ENCODE measurements around the gene FDPS.

Gene FDPS

DNA sequence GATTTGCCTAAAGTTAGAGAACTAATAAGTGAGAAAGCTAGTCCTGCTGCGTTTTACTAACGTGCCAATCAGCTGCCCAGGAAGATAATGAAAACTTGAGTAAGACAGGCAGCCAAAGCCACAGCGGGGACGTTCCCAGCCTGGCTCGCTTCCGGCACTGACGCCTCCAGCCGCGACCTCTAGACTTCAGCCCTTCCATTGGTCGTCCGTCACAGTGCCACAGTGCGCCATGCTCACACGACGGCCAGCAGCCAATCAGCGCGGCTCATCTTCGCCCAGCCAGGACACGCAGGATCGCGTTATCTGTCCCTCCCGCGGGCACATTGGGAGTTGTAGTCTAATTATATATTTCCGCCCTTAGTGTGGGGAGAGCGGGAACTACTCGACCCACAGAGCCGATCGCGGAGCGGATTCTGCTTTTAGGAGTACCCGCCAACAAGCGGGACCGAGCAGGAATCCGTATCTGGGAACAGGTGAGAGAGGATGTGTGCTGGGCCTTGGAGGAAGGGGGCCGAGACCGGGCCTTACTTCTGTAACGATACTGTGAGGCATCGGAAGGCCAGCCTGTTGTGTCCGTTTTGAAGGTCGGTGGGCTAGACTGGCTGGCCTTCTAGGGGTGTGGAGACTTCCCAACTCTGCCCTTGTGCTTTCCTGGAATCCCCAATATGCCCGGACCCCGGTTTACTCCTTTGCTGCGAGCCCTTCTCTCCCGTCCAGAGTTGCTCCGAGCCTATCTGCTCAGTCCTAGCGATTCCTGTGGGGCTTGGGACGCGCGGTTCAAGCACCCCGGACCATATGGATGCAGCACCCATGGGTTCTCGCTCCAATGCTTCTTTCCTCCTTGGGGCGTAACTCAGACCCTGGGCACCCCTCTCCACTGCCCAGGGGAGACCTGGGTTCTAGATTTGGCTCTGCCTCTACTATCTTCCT, at the start of gene FDPS:
TSS of gene FDPS (plus strand) at position 374 of the 930 bp plus-strand sequence. CDS start 924 bp downstream, outside the sequence.
- DNase-seq, result peak; percentile 100

DNA sequence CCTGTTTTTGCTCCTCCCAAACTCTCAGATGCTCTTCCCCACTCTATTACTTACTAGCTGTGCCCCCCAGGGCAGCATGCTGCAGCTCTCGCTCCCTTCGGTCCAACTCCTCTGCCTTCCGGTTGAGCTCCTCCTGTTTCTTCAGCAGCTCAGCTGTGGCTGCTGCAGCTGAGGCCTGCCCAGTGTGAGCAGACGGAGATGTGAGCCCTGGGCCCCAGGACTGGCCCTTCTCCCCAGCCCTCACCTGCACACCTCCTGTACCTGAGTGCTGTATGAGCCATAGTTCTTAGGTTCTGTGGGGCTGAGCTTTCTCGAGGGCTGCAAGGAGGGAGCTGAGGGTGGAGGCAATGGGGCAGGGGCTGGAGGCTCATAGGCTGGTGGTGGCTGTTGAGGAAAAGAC, 48.4 kb upstream of the FDPS start:
- DNase-seq, result no peak

DNA sequence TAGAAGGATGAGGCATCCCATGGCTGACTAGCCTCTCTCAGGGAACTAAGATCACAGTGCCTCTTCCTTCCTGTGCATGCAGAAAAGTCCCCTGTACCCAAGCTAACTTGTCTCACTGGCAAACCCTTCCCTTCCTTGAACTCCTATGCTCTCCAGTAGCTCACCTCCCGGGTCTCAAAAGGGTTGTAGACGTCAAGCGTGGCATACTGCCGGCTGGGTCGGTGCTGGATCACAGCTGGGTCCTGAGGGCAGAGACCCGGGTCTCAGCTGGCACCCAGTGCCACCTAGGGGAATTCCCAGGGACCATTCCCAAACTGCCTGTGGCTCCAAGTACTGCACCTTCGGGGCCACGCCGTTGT, 47.2 kb upstream of the FDPS start:
- no peak for DNase-seq

DNA sequence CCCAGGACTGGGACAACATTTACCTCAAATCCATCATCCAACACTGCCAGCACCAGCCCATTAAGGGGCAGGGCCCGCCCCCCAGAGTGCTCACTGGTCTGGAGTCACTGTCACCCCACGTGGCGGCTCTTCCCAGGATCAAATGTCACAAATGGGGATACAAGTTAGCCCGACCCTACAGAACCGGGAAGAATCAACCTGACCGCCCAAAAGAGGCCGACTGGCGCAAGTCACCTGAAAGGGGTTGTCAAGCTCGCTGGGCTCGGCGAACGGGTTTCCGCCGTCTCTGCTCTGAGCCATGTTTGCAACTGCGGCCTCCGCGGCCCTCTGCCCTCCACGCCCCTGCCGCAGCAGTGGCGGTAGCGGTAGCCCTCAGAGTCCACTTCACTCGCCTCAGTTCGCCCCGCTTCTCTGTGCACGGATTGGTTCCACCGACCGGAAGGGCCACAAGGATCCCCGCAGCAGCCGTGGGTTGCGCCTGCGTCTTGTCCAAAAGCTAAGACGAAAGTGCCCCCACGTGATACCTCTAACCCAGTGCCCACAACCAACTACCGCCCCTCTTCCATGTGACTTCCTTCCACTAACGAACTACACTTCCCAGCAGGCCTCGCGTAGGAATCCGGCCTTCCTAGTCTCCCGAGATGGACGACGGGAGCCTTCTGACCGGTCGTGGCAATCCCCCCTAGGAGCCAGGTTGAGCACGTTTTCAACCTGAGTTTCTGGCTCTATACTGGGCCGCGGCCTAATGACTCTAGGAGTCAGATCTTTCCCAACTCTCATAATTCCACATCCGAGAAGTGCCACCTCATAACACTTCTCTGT, 46.6 kb upstream of the FDPS start, which contains the start of gene SCAMP3:
TSS of gene SCAMP3 (minus strand) at position 509 of the 822 bp plus-strand sequence. CDS start at position 300, 209 bp downstream.
- peak; percentile 99 to 100 for DNase-seq

DNA sequence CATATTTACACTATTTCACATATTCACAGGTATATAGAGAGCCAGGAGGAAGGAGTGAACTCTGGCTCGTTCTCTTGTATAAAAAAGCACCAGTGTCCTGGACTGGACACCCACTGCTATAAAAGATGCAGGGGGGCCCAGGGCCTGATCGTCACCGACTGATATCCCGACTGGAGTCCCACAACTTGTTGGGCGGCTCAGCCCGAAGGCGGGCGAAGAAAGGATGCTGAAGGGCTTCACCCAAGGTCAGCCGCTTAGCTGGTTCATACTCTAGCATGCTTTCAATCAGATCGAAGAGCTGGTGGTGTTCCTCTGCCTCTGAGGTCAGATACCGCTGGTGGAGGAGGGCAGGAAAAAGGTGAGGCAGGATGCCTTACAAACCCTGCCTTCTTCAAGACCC, 45.6 kb upstream of the FDPS start:
- DNase-seq, result no peak

DNA sequence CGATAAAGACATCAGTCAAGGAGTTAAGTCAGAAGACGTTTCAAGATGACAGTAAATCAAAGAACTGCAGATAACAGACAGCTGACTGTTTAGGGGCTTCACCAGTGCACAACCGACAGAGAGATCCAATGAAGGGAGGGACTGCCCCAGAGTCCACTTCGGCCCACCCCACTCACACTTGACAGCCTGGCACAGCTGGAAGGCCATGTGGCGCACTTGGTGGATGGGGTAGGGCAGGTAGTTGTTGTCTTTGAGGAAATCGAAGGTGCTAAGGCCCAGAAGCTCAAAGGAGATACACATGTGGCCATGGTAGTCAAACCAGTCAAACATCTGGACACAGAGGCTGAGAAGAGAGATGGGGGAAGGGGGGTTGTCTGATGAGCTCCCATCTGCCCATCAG, 42.1 kb upstream of the FDPS start:
- DNase-seq, result no peak

DNA sequence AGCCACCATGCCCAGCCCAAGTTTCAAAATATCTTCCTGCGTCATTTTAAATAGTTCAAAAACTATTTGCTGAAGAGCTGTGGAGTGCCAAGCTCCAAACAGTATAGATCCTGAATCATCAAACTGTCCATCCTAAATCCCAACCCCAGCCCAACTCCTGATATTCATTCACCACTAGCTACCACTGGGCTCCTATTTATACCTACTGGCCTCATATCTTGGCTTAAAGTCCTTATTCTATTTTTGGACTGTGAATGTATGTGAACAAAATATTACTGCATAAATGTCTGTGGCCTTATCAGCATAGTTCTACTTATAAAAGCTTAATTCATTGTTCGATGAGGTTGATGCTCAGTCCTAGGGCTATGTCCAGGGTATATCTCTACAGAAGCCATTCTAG, 41.3 kb upstream of the FDPS start:
- no peak for DNase-seq

DNA sequence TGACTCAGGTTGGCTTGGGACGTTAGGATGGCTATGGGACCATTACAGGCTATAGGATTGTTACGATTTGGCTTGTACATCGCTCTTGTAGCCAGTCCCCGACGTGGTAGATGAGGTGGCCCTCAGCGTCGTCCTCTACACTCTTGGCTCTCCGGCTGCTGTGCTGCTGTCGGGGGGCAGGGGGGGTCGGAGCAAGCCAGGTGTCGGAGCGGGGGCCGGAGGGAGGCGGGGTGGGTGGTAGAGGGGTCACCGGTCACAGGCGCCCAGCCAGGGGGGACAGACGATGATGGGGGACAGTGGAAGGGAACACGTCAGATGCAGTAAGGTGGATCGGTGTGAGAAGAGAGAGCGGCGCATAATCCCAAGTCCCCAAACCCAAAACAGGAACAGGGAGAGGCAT, 40.0 kb upstream of the FDPS start:
- DNase-seq, result no peak

DNA sequence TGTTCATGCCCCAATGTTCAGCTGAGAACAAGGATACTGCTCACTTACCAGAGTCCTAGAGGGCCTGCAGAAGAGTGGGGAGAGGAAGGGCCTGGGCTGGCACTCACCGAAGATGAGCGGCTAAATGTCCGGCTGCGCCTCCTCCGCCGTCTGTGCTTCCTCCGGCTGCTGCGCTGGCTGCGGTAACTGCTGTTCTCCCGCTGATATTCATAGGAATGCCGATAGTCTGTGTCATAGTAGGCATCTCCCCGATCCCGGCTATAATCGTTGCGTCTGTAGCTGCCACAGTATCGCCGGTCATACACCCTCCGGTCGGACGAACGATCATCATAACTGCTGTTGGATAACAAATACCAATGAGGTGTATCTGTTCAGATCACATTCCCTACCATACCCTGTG, 39.3 kb upstream of the FDPS start:
- DNase-seq, result no peak

DNA sequence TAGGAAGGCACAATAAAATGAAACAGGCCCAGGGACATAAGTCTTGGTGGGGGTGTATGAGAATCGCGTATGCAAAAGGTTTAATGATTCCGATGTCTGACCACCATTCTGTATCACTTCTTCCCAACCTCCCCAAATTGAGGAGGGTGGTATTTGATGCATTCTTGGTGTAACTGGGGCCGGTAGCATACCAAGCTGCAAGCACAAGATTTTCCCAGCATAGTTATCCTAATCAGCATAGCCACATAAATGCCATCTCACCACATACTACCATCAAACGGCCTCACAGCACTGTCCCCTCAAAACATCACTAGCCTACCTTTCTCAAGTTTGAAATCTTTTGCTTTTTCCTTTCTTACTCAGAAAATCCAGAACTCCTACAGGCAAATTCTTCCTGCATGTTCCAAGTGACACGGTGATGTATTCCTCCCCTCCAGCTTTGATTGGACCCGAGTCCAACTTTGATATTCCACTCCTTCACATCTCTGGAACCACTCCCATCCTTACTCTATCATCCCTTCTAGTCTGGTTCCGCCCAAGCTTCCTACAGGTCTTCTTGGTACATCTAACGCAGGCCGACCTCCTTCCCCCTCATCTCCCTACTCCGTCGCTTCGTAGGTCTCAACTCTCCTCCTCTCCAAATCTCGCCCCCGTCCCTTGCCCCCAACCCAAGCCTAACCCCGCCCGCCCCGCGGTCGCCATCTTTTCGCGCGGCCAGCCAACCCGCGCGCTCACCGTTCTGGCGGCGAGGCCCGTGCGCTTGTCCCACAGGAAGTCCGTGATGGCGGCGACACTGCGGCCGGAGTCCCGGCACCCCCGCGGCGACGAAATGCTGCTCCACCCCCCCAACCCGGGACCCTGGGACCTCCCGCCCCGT, 36.0 kb upstream of the FDPS start:
- peak; percentile 86 to 87 for DNase-seq

DNA sequence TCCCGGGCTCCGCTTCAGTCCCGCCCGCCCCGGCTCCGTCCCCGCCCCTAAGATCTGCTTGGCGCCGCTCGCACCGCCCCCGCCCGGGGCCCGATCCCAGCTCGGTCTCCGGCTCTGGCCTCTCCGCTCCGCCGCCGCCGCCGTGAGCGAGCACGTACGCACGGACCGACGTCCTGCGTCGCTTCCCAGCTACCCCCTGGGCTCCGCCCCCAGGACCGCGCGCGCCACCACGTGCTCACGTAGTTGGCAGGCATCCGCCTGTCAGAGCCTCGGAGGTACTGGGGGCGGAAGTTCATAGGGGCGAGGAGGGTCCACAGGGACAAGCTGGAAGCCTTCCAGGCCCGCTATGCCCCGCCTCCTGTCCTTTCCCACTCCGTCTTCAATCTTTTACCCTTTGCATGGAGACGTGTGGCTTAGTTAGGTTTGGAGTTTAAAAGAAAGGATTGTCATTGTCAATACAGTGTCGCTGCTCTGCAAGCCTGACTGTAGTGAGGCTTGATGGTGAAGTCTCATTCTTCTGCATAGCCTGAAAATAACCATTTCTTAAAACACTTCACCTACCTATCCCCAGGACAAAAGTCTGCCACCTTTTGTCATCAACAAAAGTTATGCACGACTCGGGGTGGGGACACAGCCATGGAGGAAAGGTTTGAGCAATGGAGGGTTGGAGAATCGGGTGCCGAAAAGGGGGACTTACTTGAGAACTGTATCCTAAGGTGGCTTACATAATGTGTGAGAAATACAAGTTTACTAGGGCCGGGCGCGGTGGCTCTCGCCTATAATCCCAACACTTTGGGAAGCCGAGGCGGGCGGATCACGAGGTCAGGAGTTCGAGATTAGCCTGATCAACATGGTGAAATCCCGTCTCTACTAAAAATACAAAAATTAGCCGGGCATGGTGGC, 35.1 kb upstream of the FDPS start, which contains the start of gene CLK2:
TSS of gene CLK2 (minus strand) at position 162 of the 903 bp plus-strand sequence. CDS start 2,527 bp downstream, outside the sequence.
- DNase-seq, result peak; percentile 99

DNA sequence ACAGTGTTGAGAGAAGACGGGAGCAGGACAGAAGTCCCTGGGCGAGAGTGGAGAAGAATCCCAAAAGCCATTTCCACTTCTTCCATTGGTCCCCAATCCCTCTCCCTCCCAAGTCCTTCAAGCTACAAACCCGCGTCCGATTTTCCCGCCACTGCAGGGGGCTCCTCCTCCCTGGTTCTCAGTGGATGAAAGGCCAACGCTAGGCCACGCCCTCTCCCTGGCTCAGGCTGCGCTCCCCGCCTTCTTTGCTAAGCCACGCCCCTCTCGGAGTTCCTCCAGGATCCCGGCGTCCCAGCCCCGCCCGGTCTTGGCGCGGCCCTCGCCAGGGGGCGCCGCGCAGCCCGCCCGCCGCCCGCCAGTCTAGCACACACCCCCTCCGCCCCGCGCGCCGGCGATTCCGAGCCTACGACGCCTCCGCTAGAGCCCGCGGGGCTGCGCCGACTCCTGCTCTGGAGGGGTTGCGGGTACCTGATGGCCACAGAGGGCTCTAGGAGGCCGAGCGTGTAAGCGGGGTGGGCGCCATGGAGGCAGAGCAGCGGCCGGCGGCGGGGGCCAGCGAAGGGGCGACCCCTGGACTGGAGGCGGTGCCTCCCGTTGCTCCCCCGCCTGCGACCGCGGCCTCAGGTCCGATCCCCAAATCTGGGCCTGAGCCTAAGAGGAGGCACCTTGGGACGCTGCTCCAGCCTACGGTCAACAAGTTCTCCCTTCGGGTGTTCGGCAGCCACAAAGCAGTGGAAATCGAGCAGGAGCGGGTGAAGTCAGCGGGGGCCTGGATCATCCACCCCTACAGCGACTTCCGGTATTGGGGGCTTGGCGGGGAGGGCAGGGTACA, 31.4 kb upstream of the FDPS start, which contains the start of gene HCN3:
TSS of gene HCN3 (plus strand) at position 394 of the 832 bp plus-strand sequence. CDS start at position 522, 128 bp downstream.
- peak; percentile 99 to 100 for DNase-seq

DNA sequence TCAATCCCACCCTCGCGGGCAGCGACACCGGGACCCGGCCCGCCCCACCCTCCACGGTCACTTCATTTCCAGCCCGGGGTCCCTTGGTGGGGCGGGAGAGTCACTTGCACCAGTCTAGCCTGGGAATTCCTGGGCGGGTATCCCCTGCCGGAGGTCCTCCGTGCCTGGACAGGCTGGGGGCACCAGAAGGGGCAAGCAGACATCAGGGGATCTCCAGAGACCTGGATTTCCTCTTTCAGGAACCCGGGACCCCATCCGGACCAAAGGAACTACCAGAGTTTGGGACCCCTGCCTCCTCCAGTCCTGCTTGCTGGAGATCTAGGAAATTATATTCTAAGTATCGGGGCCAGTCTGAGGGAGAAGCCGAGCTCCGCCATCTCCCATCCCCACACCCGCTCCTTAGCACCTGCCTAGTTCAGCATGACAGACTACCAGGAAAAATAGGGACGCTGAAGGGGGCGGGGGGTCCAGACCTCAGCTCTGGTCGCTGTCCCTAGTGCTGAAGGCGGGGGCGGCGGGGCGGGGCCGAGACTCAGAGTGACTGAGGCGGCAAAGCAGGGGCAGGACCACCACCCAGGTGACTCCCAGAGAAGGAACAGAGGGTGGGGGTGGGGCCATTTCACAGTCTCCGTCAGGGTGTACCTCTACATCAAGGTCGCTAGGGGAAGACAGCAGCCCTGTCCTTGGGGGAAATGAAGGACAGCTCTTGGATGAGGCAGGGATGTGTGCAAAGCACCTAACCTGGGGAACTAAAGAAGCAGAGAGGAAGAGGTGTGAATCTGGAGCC, 30.6 kb upstream of the FDPS start:
- DNase-seq, result peak; percentile 78

DNA sequence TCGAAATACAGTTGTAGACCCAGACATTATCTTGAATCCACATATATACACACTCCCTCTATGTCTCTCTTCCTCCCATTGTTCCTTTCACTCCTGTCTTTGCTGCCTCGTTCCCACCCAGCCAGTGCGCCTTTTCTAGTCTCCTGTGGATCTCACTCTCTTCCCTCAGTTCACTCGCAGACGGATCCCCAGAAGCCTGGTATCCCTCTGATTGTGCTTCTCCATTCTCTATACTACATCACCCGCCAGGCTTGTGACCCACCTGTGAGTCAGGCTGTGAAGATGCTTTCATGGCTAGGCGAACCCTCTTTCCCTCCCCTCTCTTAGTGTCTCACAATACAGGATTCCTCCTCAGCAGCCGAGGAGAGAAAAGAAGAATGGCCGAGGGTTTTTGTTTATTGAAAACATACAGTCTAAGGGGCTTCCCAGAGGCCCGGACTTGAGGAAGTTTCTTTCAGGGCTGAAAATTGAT, 29.9 kb upstream of the FDPS start:
- no peak for DNase-seq

DNA sequence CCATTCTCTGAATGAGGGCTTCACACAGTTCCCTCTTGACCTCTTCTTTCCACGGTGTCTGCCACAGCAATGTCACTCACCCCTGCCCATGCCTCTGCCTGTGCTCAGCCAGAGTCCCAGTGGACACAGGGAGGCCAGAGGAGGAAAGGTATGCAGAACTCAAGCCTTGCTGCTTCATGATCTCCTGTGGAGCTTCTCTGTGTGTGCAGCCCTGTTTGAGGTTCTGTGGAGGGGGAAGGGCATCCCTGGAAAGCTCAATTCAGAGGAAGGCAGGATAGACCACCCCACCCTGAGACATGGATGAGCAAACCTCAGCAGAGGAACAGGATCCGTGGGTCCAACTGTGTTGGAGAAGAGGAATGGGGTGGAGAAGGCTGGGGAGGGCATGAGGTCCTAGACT, 29.4 kb upstream of the FDPS start:
- DNase-seq, result no peak

DNA sequence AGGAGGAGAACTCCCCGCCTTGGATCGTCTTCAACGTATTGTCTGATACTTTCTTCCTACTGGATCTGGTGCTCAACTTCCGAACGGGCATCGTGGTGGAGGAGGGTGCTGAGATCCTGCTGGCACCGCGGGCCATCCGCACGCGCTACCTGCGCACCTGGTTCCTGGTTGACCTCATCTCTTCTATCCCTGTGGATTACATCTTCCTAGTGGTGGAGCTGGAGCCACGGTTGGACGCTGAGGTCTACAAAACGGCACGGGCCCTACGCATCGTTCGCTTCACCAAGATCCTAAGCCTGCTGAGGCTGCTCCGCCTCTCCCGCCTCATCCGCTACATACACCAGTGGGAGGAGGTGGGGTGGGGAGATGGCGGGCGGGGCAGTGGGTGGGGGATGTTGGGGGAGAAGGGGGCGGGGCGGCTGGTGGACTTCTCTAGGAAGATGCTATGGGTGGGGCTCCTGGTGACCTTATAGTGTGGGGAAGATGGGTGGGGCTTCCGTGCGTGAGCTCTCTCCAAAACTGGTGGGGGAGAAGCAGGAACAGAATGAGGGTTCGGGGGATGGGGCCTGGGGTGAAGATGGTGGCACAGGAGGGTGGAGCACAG, 26.1 kb upstream of the FDPS start:
- DNase-seq, result no peak

DNA sequence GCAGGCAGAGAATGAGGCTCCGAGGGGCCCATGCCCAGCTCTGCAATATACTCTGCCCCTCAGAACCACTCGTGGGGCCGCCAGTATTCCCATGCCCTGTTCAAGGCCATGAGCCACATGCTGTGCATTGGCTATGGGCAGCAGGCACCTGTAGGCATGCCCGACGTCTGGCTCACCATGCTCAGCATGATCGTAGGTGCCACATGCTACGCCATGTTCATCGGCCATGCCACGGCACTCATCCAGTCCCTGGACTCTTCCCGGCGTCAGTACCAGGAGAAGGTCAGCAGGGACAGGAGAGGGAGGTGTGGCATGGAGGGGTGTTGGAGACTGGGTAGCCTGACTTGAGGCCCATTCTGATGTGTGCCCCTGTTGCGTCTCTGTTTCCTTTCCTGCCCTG, 24.2 kb upstream of the FDPS start:
- no peak for DNase-seq

DNA sequence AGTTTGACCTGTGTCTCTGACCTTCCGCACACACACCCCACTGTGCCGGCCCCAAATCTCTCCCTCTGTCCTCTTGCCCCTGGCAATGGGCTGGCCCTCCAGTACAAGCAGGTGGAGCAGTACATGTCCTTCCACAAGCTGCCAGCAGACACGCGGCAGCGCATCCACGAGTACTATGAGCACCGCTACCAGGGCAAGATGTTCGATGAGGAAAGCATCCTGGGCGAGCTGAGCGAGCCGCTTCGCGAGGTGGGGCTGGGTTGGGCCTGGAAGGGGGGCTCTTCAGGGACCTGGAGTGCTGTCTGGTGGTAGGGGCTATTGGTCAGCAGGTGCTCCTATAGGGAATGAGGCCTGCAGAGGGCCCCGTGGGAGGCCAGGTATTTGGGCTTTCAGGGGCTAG, 23.6 kb upstream of the FDPS start:
- DNase-seq, result no peak

DNA sequence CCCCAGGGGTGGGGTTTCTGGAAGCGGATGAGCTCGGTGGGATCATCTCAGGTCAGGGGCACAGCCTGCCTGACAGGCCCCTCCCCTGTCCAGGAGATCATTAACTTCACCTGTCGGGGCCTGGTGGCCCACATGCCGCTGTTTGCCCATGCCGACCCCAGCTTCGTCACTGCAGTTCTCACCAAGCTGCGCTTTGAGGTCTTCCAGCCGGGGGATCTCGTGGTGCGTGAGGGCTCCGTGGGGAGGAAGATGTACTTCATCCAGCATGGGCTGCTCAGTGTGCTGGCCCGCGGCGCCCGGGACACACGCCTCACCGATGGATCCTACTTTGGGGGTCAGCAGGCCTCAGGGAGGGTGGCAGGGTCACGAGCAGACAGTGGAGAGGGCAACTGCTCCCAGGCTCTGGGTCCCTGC, 23.0 kb upstream of the FDPS start:
- no peak for DNase-seq

All from NCI-H2081 (cell line).